Stomach (tissue), 4 donors: ENCODE results near the gene ARAP2.

ENCODE experiments used
- EP300 ChIP-seq: sonication (generic); formaldehyde crosslinking; IDR thresholded peaks from one replicate; pipeline ENCODE4 v1.6.1; 2017; ENCODE audit warnings: antibody characterized with exemption
- POLR2A ChIP-seq, 4 donors: fragments of 450-650 bp; IDR thresholded peaks; one replicate each; pipeline ENCODE4 v1.6.1; 2016; ENCODE audit warnings: antibody characterized with exemption in 4 of 4, control low read depth in 2 of 4, mild to moderate bottlenecking in 1 of 4, moderate library complexity in 1 of 4
- POLR2AphosphoS5 ChIP-seq, 3 donors: sonication (generic); formaldehyde crosslinking; IDR thresholded peaks; one replicate each; pipeline ENCODE4 v1.6.1; 2016; ENCODE audit warnings: antibody characterized with exemption in 3 of 3
- TF ChIP-seq, protein P1 (sequence below), 7 experiments: fragments of 450-650 bp in 4 of 7; fragments of 200-600 bp in 3 of 7; sonication (generic) in 3 of 7; IDR thresholded peaks; one replicate each; pipeline ENCODE4 v1.5.1; 2016 to 2019; ENCODE audit warnings: antibody characterized with exemption in 7 of 7, control low read depth in 2 of 7, mild to moderate bottlenecking in 1 of 7

- TF ChIP-seq, protein P1, sequence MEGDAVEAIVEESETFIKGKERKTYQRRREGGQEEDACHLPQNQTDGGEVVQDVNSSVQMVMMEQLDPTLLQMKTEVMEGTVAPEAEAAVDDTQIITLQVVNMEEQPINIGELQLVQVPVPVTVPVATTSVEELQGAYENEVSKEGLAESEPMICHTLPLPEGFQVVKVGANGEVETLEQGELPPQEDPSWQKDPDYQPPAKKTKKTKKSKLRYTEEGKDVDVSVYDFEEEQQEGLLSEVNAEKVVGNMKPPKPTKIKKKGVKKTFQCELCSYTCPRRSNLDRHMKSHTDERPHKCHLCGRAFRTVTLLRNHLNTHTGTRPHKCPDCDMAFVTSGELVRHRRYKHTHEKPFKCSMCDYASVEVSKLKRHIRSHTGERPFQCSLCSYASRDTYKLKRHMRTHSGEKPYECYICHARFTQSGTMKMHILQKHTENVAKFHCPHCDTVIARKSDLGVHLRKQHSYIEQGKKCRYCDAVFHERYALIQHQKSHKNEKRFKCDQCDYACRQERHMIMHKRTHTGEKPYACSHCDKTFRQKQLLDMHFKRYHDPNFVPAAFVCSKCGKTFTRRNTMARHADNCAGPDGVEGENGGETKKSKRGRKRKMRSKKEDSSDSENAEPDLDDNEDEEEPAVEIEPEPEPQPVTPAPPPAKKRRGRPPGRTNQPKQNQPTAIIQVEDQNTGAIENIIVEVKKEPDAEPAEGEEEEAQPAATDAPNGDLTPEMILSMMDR (IDR thresholded peaks at IDR 0.05) = no peak
- no peak for TF ChIP-seq POLR2AphosphoS5 (IDR thresholded peaks at IDR 0.05)
- TF ChIP-seq EP300 = no peak
- no peak for TF ChIP-seq POLR2A (IDR thresholded peaks at IDR 0.05)
These were observed 23.5 kb downstream of the ARAP2 start for GRCh38 chr4:36220776-36221175.
